GM19328 (cell line): Measurements from ENCODE around the gene SUPT4H1.

Source experiments
- ATAC-seq: cut with Tn5 transposase; IDR thresholded peaks from one replicate; pipeline ENCODE4 v1.9.1; 2021; ENCODE audit warnings: mild to moderate bottlenecking, moderate library complexity; ENCODE audit not compliant: unreplicated experiment

The SUPT4H1 gene

DNA sequence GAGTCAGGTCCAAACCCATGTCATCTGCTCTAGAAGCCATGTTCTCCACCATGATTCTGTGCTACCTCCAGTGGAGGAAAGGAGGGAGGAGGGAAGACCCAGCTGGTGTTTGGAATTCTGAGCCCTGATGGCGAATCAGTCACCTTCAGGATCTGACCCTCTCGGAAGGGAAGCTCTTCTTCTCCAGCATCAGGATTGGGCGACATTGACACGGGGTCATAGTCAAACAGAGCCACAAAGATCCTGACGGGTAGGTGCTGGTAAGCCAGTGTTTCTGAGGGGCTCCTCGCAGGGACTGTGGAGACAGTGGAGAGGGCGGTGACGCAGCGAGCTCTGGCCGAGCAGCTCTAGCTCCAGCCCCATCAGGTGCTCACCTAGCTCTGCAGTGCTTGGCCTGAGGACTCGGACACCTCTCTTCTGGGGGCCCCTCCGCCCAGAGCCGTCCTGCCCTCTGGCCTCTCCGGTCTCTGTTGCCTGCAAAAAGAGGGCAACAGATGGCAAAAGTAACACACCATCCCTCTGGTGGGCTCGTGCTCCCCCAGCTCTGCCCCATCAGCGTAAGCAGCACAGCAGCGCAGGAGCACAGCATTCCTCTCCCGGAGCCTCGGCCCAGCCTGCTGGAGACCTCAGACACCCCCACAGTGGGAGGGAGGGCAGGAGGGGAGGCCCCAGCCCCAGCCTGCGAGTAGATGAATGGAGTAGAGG is 44.4 kb downstream of the SUPT4H1 start:
- ATAC-seq, result no peak

- no peak for ATAC-seq
Observed at GRCh38 chr17:58306131-58306951, 45.7 kb downstream of the SUPT4H1 start.

GRCh38 chr17:58305626-58306025 is 46.4 kb downstream of the SUPT4H1 start:
- ATAC-seq, result no peak

DNA sequence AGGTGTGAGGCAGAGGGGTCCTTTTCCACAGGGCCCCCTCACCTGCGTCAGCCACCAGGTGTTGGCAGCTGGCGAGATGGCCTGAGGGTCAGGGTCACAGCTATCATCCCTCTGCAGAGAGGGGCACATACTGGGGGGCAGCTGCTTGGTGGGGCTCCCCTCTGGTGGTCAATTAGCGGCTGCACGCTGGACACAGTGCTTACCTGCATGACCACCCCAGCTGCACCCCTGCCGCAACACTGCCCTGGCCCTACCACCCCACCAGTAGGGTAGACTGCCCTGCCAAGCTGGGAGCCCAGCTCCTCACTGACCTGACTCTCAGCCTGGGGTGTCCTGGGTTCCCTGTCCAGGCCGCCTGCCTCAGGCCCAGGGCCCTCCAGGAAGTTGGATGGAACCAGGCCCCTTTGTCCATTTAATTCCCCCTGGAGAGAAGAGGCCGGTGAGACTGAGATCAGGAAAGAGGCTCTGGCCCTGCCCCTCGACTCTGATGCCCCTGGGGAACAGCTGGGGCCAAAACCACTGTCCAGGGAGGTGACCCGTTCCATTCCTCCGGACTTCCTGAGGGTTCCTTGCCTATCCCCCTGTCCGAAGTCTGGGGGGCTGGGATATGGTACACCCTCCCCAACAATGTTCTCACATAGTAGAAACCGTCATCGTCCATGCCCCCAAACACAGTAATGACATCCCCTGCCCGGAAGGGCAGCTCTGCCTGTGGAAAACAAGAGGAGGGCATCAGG is 47.1 kb downstream of the SUPT4H1 start:
- ATAC-seq, result no peak

GRCh38 chr17:58303971-58304749 is 47.8 kb downstream of the SUPT4H1 start:
- ATAC-seq, result no peak

GRCh38 chr17:58302919-58303585 is 48.9 kb downstream of the SUPT4H1 start:
- no peak for ATAC-seq

GRCh38 chr17:58302171-58302918 is 49.7 kb downstream of the SUPT4H1 start:
- no peak for ATAC-seq

GRCh38 chr17:58301504-58302150 is 50.4 kb downstream of the SUPT4H1 start:
- ATAC-seq, result no peak

DNA sequence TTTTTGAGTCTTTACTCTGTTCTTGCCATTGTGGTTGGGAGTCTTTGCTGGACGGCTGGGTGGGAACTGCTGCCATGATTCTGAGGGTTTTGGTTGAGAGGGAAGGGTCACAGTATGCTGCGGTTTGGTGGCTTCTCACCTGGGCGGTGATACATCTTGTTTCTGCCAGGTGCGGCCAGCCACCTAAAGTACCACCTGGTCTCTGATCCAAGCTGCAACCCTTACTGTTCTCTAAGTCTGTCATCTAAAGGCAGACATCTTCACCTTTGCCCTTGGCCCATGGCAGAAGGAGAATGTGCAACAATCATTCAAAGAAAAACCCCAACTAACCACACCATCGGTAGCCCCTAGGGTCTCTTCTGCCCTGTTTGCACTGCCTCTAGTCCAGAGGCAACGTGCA is 51.7 kb downstream of the SUPT4H1 start:
- no peak for ATAC-seq
